LoVo (cell line): ENCODE results near the gene ZNF823.
"Not testable (repeated sequence)": the region's sequence is repeated elsewhere in the genome, so short reads cannot be mapped to it uniquely, and the experiment has no call there.

Experiments
- DNase-seq: peaks from one replicate; pipeline ENCODE4 v3.0.0-alpha.2; 2016; ENCODE audit warnings: low spot score

Gene ZNF823

GRCh38 chr19:11738746-11739620 is at the start of gene ZNF823:
TSS of gene ZNF823 (minus strand) at chr19:11738946. CDS start at chr19:11738819, 127 bp downstream.
- DNase-seq = peak; percentile 99

GRCh38 chr19:11787536-11787935 is 48.8 kb upstream of the ZNF823 start:
- no peak for DNase-seq

- DNase-seq = no peak
Measured at GRCh38 chr19:11784356-11784755, 45.6 kb upstream of the ZNF823 start.

- DNase-seq = no peak
Measured at GRCh38 chr19:11783767-11784166, 45.0 kb upstream of the ZNF823 start.

- DNase-seq = no peak
Measured at GRCh38 chr19:11781295-11782057, 42.7 kb upstream of the ZNF823 start.

- no peak for DNase-seq
Measured at GRCh38 chr19:11780431-11781020, 41.8 kb upstream of the ZNF823 start.

GRCh38 chr19:11776669-11777068 is 37.9 kb upstream of the ZNF823 start:
- DNase-seq = not testable (repeated sequence)

GRCh38 chr19:11771520-11771919 is 32.8 kb upstream of the ZNF823 start:
- not testable (repeated sequence) for DNase-seq

- DNase-seq = no peak
Measured at GRCh38 chr19:11769995-11770394, 31.2 kb upstream of the ZNF823 start.

GRCh38 chr19:11767633-11768133 is 28.9 kb upstream of the ZNF823 start:
- DNase-seq = peak; percentile 40

GRCh38 chr19:11766597-11767591 is 28.1 kb upstream of the ZNF823 start, which contains the start of gene ZNF441:
TSS of gene ZNF441 (plus strand) at chr19:11767000. CDS start at chr19:11767194, 194 bp downstream.
- DNase-seq = peak; percentile 96

- no peak for DNase-seq
Measured at GRCh38 chr19:11763611-11764010, 24.9 kb upstream of the ZNF823 start.

- DNase-seq = no peak
Measured at GRCh38 chr19:11763117-11763516, 24.4 kb upstream of the ZNF823 start.

GRCh38 chr19:11759805-11760204 is 21.1 kb upstream of the ZNF823 start:
- no peak for DNase-seq

- no peak for DNase-seq
Measured at GRCh38 chr19:11756965-11757364, 18.2 kb upstream of the ZNF823 start.

GRCh38 chr19:11754663-11755062 is 15.9 kb upstream of the ZNF823 start:
- DNase-seq = no peak

- DNase-seq = no peak
Measured at GRCh38 chr19:11752244-11752736, 13.5 kb upstream of the ZNF823 start.

GRCh38 chr19:11749751-11750150 is 11.0 kb upstream of the ZNF823 start:
- no peak for DNase-seq

- no peak for DNase-seq
Measured at GRCh38 chr19:11747277-11747676, 8.5 kb upstream of the ZNF823 start.

- DNase-seq = no peak
Measured at GRCh38 chr19:11745869-11746268, 7.1 kb upstream of the ZNF823 start.
